GM12874 (cell line): ENCODE results near the gene LGALS7.

Experiments
- CTCF ChIP-seq: IDR thresholded peaks from 2 replicates; pipeline ENCODE4 v1.5.1; 2011; ENCODE audit warnings: low read depth, mild to moderate bottlenecking, control low read depth, low read length, moderate library complexity; ENCODE audit not compliant: insufficient read depth

Gene LGALS7

GRCh38 chr19:38740932-38741331 lies 32.4 kb downstream of the LGALS7 start:
- no peak for TF ChIP-seq CTCF

GRCh38 chr19:38740257-38740592 lies 33.1 kb downstream of the LGALS7 start:
- no peak for TF ChIP-seq CTCF

- no peak for TF ChIP-seq CTCF
These were observed 33.7 kb downstream of the LGALS7 start for GRCh38 chr19:38739440-38740256.

GRCh38 chr19:38737921-38738737 lies 35.2 kb downstream of the LGALS7 start:
- no peak for TF ChIP-seq CTCF

- TF ChIP-seq CTCF: no peak
These were observed 35.9 kb downstream of the LGALS7 start for GRCh38 chr19:38737281-38737865.

GRCh38 chr19:38736413-38737280 lies 36.7 kb downstream of the LGALS7 start:
- no peak for TF ChIP-seq CTCF
